Stimulated activated CD8-positive, alpha-beta memory T cell treated with anti-CD3 and anti-CD28 coated beads, Interleukin-4, amount 100 ng/mL, for 48 hours (primary cell): ENCODE data around the gene POLD4.

Source experiments
- DNase-seq: peaks from one replicate; pipeline ENCODE4 v3.0.0-alpha.2; 2020

Gene POLD4

DNA sequence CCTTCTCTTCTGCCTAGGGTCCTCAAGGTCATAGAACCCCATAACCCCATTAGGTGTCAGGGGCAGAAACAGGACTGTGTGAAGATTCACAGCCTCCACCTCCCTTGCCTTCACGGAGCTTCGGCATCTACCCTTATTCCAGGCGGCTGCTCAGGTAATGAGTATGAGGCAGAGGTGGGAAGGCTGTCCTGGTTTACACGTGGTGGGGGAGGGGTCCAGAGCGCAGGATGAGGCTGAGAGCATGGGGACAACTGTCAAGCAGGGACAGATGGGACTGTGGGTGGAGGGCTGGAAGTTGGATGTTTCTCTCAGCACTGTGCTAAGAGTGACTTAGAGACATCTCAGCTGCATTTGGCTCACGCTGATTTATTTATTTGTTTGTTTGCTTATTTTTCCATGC, 34.2 kb upstream of the POLD4 start:
- DNase-seq = no peak

DNA sequence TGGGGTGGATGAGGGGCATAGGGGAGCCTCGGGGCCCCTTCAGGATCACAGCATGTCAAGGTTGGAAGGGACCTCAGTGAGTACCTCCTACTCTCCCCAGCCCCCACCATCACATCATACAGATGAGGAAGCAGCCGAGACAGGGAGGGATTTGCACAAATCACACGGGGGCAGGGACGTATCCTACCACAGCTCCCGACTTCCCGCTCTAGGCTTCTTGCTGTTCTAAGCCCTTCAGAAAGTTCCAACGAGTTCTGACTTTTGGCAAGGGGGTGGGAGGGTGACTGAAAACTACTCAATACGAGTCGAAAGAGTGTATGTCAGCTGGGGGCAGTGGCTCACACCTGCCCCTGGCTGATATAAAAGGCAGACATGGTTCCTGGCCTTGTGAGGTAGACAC, 33.7 kb upstream of the POLD4 start:
- DNase-seq = no peak

DNA sequence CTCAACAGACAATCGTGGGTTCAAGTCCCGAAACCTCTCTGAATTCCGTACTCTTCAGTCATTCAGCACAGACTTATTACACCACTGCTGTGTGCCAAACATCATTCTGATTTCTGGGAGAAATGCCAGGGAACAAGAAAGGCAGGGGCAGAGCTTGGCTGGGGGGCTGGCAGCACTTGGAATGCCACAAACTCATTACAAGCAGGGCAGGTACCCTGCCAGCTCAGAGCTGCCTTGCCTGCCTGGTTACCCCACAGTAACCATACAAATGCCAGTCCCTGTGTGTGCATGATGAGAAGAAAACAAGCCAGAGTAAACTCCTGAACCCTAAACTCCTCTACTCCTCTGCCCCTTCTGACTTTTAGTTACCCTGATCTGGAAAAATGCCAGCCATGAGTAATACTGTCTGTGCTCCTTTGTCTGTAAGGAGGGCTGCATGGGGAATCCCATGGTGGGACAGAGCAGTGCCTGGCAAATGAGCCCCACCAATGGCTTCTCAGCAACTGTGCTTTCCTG, 31.6 kb upstream of the POLD4 start:
- DNase-seq = no peak

DNA sequence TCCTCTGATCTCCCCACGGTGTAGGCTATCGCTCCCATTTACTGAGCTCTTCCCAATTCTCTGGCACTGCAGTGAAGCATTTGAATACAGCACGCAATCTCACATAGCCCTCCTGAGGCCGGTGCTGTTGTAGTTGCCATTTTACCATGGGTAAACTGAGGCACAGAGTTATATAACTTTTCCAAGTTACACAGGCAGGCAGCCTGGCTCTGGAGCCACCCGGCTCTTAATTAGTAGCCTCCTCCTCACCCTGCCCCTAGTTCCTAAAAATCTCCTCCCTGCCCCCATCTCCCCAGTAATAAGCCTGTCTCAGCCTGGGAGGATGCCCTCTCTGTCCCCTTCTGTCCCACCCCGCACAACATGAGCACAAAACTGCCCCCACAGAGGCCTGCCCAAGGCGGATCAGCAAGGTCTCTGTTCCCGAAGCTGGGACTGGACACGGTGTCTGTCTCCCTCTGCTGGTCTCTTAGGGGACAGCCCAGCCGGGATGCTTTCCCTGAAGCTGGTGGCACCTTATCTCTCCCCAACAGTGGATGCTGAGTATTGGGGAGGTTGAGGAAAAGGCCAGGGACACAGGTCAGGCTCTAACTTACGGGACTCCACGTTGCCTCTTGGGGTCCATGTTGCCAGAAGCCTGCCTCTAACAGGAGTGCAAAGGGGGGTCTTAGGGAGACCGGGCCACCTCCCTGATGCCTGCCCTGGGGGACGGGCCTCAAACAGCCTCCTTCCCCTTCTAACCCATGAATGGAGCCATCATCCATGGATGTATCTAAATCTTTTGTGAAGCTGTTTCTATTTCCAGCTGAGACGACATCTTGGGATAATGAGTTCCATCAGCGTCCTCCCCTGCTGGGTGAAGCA, 29.2 kb upstream of the POLD4 start:
- peak; percentile 91 for DNase-seq

DNA sequence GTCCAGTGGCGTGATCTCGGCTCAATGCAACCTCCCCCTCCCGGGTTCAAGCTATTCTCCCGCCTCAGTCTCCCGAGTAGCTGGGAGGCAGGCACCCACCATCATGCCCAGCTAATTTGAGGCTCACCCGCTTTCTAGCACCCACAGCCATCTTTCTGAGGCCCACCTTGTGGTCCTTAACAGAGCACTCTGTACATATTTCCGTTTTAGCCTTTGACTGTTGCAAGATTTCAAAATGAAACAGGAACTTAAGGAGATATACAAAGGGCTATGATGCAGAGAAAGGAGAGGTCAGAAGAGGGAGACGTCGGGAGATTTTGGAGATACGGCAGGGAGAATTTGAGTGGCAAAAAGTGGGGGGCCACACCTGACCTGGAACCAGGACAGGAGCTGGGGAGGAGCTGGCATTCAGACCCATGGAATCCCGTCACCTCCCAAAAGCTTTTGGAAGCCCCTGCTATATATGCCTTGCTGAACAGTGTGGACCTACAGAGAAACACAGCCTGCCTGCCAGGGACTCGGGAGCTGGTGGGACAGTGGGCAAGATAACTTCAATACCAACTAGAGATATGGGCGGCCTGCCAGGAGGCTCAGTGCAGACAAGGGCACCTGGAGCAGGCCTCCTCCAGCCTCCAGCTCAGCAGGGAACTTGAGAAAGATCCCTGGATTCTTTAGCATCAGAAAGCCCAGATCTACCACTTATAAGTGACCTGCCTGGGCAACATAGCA, 28.1 kb upstream of the POLD4 start:
- DNase-seq = no peak

DNA sequence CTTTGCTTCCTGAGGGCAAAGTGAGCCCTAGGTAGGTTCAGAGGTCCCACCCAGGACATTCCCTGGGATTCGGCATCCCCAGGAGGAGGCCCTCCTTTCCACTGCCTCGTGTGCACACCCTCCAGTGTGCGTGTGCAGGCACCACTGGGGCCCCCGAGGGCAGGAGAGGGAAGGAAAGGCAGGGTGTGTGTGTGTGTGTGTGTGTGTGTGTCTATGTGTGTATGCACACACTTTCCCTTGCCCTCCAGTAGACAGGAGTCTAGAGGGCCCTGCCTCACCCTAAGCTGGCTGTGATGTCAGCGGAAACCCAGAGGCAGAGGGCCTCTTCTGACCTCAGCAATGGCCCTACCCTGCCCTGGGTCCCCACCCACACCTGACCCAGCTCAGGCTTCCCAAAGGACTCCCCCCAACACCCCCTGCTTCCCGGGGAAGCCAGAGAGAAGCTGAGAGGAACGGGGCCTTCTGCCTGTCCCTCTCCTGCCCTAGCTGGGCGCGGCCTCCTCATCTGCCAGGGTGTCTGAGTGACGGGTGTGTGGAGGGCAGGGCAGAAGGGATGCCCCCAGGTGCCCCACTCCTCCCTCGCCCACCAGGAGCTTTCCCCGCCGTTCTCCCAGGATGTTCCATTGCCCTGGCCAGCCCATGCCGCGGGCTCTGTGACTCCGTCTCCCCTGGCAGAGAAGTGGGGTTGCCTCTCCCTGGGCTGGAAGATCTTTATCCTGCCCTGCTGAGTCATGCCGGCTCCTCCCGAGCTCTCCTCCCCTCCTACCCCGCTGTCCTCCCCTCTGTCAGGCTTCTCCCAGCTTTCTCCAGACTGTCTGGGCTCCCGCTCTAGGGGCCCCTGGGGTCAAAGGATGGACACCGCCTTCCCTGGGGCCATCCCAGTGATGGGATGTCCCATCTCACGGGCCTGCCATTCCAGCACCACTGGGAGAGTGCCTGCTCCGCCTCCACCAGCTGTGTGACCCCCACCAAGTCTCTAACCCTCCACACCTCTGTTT, 26.0 kb upstream of the POLD4 start:
- no peak for DNase-seq

DNA sequence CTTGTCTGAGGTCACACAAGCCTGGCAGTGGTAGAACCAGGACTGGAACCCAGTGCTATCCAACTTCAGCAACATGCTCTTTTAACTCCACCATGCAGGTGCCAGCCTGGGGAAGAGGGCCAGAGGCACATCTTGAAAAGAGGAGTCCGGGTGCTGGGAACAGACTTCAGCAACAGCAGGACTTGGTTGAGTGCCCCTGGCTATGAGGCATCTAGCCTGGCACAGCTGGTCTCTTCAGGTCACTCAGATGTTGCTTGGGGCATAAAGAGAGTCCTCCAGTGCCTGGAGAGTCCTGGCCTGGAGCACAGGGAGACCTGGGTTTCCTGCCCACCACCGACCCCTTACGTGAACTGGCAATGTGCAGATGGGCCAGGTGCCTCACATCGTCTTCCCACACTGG, 25.2 kb upstream of the POLD4 start:
- DNase-seq = no peak

DNA sequence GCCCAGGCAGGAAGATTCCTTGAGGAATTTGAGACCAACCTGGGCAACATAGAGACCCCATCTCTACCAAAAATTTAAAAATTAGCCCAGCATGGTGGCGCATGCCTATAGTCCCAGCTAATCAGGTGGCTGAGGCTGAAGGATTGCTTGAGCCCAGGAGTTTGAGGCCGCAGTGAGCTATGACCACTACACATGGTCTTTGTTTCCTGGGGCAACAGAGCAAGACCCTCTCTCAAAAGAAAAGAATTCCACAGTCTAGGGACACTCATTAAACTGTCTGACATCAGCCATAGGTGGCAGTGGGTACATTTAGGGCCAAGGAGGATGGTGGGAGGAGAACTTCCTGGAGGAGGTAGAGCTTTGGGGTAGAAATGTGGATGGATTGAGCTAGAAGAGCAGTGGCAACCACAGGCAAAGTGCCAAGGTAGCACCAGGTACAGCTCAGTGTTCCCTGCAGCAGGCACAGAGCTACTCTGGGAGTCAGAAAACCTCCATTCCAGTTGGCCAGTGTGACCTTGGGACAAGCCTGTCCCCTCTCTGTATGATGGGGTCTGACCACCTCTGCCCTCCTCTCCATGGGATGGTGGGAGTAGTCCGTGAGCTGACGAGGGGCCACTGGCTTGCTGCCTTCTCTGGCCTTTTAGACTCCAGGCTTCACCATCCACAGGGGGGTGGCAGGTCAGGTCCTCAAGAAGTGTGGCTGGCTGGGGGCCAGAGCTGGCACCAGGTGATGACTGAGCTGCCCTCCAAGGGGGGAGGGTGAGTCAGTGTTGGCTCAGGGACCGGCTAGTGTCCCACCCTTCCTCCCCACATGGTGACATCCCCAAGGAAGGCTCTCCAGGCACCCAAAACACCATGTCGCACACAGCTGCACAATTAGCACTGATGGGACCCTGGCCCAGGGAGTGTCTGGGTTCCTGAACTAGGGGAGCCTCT, 23.8 kb upstream of the POLD4 start:
- no peak for DNase-seq

DNA sequence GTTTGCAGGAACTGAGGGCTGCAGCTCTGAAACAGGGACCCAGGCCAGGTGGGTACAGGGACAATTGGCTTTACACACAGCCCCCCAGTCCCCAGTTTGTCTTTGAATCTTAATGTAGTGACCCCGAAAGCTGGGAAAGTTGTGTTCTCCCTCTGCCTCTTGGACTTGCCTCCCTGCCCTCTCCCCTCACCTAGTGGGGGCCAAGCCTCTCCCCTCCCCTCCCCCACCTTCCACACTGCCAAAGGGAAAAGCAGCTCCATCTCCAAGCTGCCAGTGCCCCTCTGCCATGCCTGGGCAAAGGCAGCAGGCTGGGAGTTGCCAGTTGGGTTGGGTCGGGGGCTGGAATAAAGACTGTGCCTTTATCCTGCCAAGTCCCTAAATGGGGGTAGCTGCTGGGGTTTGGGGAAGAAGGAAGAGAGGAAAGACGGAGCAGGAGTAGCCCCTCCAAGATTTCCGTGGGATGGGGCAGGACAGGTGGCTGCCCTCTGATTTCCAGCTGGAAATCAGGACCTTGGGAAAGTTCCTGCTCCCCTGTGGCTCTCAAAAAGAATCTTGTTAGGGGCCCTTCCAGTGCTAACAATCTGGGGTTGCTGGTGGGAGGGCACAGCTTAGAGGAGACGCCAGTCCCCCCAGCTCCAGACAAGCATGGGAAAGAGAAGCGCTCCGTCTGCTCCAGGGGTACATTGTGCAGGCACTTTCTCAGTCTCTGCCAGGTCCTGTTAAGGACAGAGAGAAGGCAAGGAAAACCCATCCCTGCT, 22.9 kb upstream of the POLD4 start:
- no peak for DNase-seq

DNA sequence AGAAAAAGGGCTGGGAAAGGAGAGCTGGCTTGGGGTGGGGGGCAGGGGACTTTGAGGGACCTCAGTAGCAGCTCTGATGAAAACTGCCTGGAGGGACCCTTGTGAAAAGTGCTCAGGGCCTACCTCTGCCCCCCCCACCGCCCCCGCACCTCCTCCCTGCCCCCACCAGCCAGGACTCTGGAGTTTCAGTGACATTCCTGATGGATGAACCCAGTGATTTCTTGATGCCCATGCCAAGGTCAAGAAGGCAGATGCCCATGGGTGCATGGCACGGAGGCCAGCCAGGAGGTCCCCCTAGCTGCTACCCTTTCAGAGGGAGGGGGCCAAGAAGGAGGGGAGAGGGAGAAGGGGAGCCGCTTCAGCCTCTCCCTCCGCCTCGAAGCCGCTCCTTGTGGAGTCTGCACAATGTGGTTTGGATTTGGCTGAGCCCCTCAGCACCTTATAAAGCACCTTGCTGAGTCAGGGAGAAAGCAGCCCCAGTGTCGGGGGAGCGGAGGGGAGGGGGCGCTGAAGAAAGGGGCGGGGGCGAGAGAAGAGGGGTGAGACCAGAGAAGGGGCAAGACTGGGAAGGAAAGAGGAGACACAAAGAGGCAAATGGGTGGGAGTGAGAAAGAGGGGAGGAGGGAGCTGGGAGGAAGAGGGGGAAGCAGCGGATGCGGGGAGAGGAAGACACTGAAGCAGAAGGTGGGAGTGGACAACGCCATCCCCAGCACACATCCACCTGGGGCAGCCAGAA, 22.1 kb upstream of the POLD4 start:
- DNase-seq = no peak

DNA sequence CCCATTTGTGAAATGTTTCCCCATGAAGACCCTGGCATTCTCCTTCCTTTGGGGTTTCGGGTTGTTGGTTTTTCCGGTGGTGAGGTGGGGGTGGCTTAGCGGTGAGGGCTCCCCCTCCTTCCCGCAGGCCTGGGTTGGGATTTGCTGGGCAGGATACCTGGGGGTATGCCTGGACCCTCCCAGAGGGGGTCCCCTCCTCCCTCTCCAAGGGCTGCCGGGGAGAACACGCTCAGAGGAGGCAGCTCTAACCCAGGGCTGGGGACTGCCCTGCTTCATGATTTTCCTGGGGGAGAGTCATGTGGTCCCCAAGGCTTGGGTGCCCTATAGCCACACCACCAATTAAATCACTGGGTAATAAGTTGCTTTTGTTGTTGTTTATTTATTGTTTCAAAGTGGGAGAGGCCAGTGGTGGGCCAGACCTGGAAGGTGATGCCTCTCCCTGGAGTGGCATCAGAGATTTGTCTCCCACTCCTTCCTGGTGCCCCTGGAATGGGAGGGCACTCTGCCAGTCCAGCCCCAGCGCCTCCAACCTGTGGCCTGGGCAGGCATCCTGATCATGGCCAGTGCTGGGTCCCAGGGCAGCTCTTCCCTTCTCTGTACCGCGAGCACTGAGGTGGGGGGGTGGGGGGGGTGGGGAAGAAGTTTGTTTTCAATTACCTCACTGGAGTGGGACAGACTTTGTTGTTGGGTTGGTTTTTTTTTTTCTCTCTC, 21.4 kb upstream of the POLD4 start:
- no peak for DNase-seq

DNA sequence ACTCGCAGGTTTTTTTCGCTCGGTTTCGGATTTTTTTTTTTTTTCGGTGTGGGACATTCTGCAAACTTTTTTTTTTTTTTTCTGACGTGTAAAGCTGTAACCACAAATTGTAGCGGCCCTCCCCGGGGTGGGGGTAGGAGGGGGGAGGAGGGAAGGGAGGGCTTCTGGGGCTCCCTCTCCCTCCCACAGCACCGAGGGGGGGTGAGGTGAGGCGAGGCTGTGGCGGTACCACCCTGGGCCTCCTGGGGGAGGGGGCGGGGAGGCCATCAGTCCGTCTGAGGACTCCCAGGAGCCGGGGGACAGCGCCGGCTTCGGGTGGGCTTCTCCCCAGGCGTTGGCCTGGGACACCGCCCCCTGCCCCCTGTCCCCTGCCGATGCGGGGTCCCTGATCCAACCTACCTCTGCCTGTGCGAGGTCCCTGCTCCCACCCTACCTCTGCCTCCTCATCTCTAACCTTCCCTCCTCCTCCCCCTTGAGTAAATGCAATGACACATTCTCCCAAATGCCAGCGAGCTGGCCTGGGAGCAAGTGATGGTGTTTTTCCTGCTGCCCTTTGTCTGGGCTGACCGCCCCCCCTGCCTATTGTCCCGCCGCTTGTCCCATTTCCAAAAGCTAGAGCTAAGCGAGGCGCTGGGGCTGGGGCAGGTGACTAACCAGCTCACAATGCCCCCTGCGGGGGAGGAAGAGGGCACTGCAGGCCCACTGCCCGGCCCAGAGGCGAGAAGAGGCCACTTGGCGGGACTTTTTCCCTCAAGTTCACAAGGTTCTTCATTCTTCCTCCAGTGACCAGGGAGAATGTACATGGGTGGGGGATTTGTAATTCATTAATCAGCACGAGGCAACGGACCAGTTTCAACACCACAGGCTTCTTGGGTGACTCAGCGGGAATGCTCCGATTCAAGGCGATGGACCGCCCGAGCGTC, 20.6 kb upstream of the POLD4 start:
- peak; percentile 65 for DNase-seq

DNA sequence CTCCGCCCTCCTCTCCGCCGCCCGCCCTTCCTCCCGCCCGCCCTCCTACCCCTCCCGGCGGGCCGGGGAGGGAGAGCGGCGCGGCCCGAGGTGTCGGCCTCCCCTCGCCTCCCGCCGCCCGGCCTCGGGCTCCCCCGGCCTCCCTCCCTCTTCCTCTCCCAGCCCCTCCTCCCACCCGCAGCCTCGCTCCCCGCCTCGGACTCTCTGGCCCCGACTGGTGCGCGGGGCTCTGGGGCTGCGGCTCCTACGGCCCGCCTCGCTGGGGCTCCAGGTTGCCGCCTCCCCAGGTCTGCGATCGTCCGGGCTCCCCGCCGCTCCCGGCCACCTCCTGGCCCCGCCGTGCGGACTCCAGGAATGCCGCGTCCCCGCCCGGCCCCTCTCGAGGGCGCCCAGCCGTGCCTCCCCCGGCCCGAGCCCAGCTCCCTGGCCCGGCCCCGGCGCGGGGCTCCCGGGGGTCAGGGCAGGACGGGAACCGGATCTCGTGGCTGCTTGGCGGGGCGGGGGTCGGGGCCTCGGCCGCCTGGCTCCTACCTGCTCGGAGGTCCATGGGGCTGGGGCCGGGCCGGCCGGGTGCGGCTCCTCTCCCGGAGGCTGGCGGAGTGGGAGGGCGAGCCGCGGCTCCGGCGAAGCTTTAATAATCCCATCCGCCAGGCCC, 19.8 kb upstream of the POLD4 start, which contains the start of gene CLCF1:
Gene CLCF1, minus strand, starts transcription at position 606 of the 655 bp plus-strand sequence. Its CDS starts 59 bp downstream, at position 547.
- no peak for DNase-seq

DNA sequence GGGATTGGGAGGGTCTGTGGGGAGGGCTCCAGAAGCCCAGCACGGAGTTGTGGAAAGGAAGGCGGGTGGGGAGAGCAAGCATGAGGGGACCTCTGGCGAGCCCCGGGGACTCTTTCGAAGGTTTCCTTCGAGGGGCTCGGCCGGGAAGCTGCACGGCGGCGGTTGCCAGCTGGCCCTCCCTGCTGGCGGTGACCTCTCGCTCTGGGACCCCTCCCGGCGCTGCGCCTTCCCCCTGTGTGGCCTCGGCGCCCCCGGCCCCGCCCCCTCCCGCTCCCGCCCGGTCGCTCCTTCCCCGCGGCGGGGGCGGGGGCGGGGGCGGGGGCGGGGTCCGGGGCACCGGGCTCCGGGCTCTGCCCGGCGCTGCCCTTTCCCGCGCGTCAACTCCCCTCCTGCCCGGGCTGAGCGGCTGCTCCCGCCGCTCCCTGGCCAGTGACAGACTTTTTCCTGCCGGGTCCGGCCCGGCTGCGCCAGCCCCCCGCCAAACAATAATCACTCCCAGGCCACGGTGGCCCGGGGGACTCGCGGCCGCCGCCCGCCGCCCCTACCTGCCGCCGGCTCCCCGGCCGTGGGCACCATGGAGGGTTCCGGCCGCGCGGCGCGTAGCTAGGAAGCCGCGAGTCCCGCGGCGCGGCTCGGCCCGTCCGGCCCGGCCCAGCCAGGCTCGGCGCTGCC, 19.1 kb upstream of the POLD4 start:
- no peak for DNase-seq

DNA sequence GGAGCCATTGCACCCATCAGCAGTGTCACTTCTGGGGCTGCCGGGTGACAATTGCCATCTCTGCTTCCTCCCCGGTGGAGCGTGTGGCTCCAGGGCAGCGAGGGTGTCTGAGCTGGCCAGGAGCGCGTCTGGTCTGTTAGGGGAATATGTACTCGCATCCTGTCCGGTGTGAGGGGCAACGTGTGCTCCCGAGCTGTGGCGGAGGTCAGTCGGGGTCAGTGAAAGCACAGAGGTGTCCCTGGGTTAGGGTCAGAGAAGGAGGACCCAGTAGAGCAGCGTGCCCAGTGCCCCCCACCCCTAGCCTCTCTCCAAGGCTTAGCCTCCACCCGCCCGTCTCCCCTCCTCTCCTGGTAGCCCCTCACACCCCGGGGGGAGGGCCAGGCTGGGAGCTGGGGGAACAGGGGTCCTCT, 18.6 kb upstream of the POLD4 start:
- DNase-seq = no peak

DNA sequence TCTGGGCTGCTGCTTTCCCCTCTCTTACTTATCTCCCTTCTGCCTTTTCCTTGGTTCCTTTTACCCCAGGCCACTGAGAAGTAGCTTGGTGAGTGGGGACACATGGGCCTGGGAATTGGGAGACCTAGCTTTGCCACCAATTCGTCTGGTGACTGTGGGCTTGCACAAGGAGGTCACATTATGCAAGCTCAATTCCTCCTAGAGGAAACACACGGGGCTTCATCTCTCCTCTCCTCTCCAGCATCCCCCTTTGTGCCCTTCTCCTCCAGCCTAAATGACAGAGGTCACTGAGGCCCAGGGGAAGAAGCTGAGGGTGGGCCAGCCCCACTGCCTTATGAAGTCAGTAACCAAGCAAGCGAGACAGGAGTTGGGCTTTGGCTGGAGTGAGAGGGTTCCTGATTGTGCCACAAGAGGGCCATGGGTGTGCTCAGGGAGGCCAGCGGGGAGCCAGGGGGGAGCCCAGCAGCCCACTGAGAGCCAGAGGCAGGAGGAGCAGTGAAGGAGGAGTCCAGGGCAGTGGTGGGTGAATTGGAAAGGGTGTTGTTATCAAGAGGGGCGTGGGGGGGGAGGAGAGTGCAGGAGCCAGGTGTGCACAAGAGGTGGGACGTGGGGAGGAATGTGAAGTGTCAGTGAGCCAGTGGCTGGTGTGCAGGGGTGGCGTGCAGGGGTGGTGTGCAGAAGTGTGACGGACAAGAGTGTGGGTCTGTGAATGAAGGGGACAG, 18.0 kb upstream of the POLD4 start:
- no peak for DNase-seq
